Panc1 (cell line): Measurements from ENCODE around the gene GBE1. TPM values are rescaled to one million over a fixed set of nuclear protein-coding genes. Genes with fewer than 3 reads are reported as not detected.

ENCODE experiments used
- ATAC-seq: fragments of 200-7000 bp; cut with Tn5 transposase; 2 replicates; pipeline ENCODE4 v1.9.1; 2020; ENCODE audit warnings: mild to moderate bottlenecking, moderate library complexity
- BruUV-seq: library from RNA; stranded (reverse); fragments of 400-500 nt; replicated peaks from 2 replicates; lab custom pipeline; 2021; lab: Mats Ljungman, UMichigan
- CTCF ChIA-PET: fragments of 300-600 bp; sonication (Branson Sonifier 250); formaldehyde crosslinking; loops from one replicate; lab custom pipeline; 2022; ENCODE audit warnings: antibody characterized with exemption; lab: Charles Lee
- POLR2A ChIA-PET: fragments of 300-600 bp; sonication (Branson Sonifier 250); formaldehyde crosslinking; loops from one replicate; lab custom pipeline; 2022; ENCODE audit warnings: antibody characterized with exemption; lab: Charles Lee
- DNase-seq: peaks from one replicate; pipeline ENCODE4 v3.0.0-alpha.2; 2010; ENCODE audit warnings: low read depth, low spot score
- H3K27ac ChIP-seq: 2 replicates; pipeline ENCODE4 v1.5.1; 2011; ENCODE audit warnings: mild to moderate bottlenecking, low read length, inconsistent platforms
- H3K27me3 ChIP-seq: fragments of 200-500 bp; sonication (Bioruptor generic); 2 replicates; pipeline ENCODE4 v1.6.0; 2014; ENCODE audit warnings: low read length, inconsistent platforms; ENCODE audit not compliant: control insufficient read depth, insufficient read depth
- H3K36me3 ChIP-seq: fragments of 200-500 bp; sonication (Bioruptor generic); 2 replicates; pipeline ENCODE4 v1.5.1; 2014; ENCODE audit warnings: inconsistent platforms, mild to moderate bottlenecking, low read length, moderate library complexity; ENCODE audit not compliant: control insufficient read depth, insufficient read depth
- H3K4me1 ChIP-seq: 2 replicates; pipeline ENCODE4 v1.5.1; 2011; ENCODE audit warnings: inconsistent platforms, mild to moderate bottlenecking, low read length, moderate library complexity; ENCODE audit not compliant: control insufficient read depth, insufficient read depth
- H3K4me3 ChIP-seq, 2 experiments: 2 replicates each; pipeline ENCODE4 v1.5.1; 2011 to 2012; ENCODE audit warnings: low read depth in 2 of 2, low read length in 2 of 2, mild to moderate bottlenecking in 2 of 2, inconsistent platforms in 1 of 2, moderate library complexity in 1 of 2
- H3K9me3 ChIP-seq: fragments of 200-500 bp; sonication (Bioruptor generic); 2 replicates; pipeline ENCODE4 v1.5.1; 2014; ENCODE audit warnings: low read depth, mild to moderate bottlenecking, inconsistent platforms, low read length, moderate library complexity; ENCODE audit not compliant: control insufficient read depth, insufficient read depth
- POLR2AphosphoS5 ChIP-seq: IDR thresholded peaks from 2 replicates; pipeline ENCODE4 v1.6.1; 2012; ENCODE audit warnings: mild to moderate bottlenecking, low read depth, low read length, moderate library complexity
- SIN3A ChIP-seq: IDR thresholded peaks from 2 replicates; pipeline ENCODE4 v1.6.1; 2012; ENCODE audit warnings: low read depth, mild to moderate bottlenecking, low read length, moderate library complexity, borderline replicate concordance; ENCODE audit not compliant: insufficient read depth
- TCF7L2 ChIP-seq: IDR thresholded peaks from 2 replicates; pipeline ENCODE4 v1.6.1; 2011; ENCODE audit warnings: mild to moderate bottlenecking, low read depth, low read length, inconsistent platforms
- in situ Hi-C: cut with HindIII; loops from 2 replicates; pipeline ENCODE4 v1.10.0; 2016; ENCODE audit warnings: low sequenced_read_pairs, low pct_unique_long_range_greater_than_20kb
- intact Hi-C: fragments of 100-400 bp; cut with micrococcal nuclease; formaldehyde crosslinking; loops from one replicate; pipeline ENCODE4 v1.10.0; 2022; ENCODE audit not compliant: unreplicated experiment
- total RNA-seq: library from RNA; stranded (reverse); gene quantifications from one replicate; pipeline ENCODE4 v1.2.1, GENCODE V29; 2021; ENCODE audit not compliant: unreplicated experiment
- TF ChIP-seq, protein P1 (sequence below), 2 experiments: IDR thresholded peaks; 2 replicates each; pipeline ENCODE4 v1.6.1; 2011 to 2012; ENCODE audit warnings: low read depth in 2 of 2, control low read depth in 1 of 2, low read length in 1 of 2, mild to moderate bottlenecking in 1 of 2, moderate library complexity in 1 of 2; ENCODE audit not compliant: insufficient read depth in 1 of 2
- TF ChIP-seq, protein P2 (sequence below): fragments of 450-650 bp; IDR thresholded peaks from 2 replicates; pipeline ENCODE4 v1.5.1; 2017; ENCODE audit warnings: mild to moderate bottlenecking

GBE1 gene
- total RNA-seq, 1 experiment from 2014 or later, result 30.4 TPM

DNA sequence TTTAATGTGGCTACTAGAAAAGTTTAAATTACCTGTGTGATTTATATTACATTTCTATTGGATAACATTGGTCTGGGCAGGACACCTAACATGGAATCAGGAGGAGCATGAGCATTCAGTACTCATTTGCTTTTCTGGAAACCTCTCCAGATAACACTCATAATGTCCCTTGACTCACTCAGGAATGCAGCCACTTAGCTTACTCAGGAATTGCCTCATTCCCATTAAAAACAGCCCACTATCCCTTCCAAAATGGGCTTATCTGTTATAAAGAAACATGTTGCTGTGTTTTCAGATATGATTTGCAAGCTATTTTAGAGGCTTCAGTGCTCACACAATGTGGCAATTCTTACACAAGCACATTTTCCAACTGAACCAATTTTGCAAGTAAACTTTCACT, 17.1 kb downstream of the GBE1 start:
- H3K9me3 ChIP-seq, result no peaks in the 10 kb centered on the region
- peaks cover 16% of the 10 kb centered on the region for H3K4me1 ChIP-seq
- no peak overlapping the region for H3K4me3 ChIP-seq
- peak overlapping the region; percentile 81 for H3K27ac ChIP-seq
- peak; percentile 66 for DNase-seq
- ChIA-PET CTCF (no interaction called here), POLR2A (no interaction called here)
- in situ Hi-C loops, result no loop called here
- no peaks in the 10 kb centered on the region for H3K27me3 ChIP-seq
- intact Hi-C loops, result no loop called here
- BruUV-seq, result no TSS peak
- H3K36me3 ChIP-seq, result no peaks in the 10 kb centered on the region
- TF ChIP-seq, protein P1, sequence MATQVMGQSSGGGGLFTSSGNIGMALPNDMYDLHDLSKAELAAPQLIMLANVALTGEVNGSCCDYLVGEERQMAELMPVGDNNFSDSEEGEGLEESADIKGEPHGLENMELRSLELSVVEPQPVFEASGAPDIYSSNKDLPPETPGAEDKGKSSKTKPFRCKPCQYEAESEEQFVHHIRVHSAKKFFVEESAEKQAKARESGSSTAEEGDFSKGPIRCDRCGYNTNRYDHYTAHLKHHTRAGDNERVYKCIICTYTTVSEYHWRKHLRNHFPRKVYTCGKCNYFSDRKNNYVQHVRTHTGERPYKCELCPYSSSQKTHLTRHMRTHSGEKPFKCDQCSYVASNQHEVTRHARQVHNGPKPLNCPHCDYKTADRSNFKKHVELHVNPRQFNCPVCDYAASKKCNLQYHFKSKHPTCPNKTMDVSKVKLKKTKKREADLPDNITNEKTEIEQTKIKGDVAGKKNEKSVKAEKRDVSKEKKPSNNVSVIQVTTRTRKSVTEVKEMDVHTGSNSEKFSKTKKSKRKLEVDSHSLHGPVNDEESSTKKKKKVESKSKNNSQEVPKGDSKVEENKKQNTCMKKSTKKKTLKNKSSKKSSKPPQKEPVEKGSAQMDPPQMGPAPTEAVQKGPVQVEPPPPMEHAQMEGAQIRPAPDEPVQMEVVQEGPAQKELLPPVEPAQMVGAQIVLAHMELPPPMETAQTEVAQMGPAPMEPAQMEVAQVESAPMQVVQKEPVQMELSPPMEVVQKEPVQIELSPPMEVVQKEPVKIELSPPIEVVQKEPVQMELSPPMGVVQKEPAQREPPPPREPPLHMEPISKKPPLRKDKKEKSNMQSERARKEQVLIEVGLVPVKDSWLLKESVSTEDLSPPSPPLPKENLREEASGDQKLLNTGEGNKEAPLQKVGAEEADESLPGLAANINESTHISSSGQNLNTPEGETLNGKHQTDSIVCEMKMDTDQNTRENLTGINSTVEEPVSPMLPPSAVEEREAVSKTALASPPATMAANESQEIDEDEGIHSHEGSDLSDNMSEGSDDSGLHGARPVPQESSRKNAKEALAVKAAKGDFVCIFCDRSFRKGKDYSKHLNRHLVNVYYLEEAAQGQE (IDR thresholded peaks at IDR 0.05; ENCODE audit: insufficient read depth in 1 of 2, low read depth in 2 of 2, low read length in 1 of 2), result no peak
- TF ChIP-seq TCF7L2 (no peak), POLR2AphosphoS5 (no peak), SIN3A (no peak)
- TF ChIP-seq, protein P2, sequence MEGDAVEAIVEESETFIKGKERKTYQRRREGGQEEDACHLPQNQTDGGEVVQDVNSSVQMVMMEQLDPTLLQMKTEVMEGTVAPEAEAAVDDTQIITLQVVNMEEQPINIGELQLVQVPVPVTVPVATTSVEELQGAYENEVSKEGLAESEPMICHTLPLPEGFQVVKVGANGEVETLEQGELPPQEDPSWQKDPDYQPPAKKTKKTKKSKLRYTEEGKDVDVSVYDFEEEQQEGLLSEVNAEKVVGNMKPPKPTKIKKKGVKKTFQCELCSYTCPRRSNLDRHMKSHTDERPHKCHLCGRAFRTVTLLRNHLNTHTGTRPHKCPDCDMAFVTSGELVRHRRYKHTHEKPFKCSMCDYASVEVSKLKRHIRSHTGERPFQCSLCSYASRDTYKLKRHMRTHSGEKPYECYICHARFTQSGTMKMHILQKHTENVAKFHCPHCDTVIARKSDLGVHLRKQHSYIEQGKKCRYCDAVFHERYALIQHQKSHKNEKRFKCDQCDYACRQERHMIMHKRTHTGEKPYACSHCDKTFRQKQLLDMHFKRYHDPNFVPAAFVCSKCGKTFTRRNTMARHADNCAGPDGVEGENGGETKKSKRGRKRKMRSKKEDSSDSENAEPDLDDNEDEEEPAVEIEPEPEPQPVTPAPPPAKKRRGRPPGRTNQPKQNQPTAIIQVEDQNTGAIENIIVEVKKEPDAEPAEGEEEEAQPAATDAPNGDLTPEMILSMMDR, result no peak
- peak; percentile 84 for ATAC-seq

DNA sequence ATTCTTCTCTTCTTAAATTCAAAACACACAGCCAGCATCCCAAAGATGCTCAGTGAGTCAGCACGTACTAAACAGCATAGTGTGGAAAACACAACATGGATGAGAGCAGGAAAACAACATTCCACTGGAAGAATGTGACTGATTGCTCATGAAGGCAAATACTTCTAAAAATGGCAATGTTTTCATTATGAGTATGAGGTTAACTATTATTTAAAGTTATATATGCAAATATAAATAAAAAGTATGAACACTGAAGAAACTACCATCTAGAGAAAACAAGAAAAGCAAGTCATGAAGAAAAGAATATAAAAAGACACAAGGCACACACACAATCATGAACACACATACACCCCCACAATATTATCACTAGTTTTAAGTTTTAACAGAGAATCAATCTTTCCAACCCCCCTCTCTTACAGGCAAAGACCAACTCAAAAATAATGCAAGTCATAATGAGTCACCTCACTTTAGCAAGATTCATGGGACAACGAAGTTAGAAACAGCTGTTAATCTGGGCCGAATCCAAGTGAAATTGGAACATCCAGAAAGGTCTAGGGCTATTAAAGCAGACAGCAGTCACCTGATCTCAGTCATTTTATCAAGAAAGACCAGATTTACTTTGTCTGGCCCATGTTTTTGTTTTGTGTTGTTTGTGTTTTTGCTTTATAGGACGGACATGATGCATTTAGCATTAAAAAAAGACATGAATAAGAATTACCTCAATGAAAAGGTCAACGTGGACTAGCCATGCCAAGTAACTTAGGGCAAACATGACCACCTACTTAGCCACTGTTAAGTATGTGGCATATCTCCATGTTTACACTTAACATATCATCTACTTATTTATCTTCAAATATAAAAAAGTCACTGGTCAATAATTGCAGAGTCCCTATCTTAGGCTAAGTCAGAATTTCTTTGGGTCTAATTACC, 18.1 kb downstream of the GBE1 start:
- TF ChIP-seq POLR2AphosphoS5 (no peak), SIN3A (no peak), TCF7L2 (no peak)
- TF ChIP-seq, protein P1 (IDR thresholded peaks at IDR 0.05; ENCODE audit: insufficient read depth in 1 of 2, low read depth in 2 of 2, low read length in 1 of 2), result no peak
- TF ChIP-seq, protein P2, result no peak
- Histone ChIP-seq H3K9me3 (no peaks in the 10 kb centered on the region), H3K36me3 (no peaks in the 10 kb centered on the region), H3K27ac (peak overlapping the region; percentile 81), H3K27me3 (no peaks in the 10 kb centered on the region), H3K4me1 (peaks cover 16% of the 10 kb centered on the region), H3K4me3 (peak overlapping the region in 1 of 2 experiments; percentile 25; a peak in 1 of 4 replicates)
- ChIA-PET POLR2A (no interaction called here), CTCF (no interaction called here)
- ATAC-seq (peak; percentile 88), DNase-seq (peak; percentile 85)
- in situ Hi-C loops (no loop called here), intact Hi-C loops (no loop called here)
- BruUV-seq, result no TSS peak
